NCI-H2227 treated with DMSO at 0.1 percent for 48 hours (cell line): ENCODE data around the gene SCP2.

Experiments used
- DNase-seq: peaks from one replicate; lab custom pipeline; 2025; lab: John Stamatoyannopoulos, UW

The SCP2 gene

GRCh38 chr1:53043271-53043670 lies 116.2 kb downstream of the SCP2 start:
- DNase-seq: no peak

GRCh38 chr1:53044926-53045325 lies 117.8 kb downstream of the SCP2 start:
- DNase-seq: no peak

- no peak for DNase-seq
Measured at GRCh38 chr1:53046930-53047329, 119.9 kb downstream of the SCP2 start.

- DNase-seq: no peak
Measured at GRCh38 chr1:53047737-53048736, 121.0 kb downstream of the SCP2 start.

GRCh38 chr1:53048960-53049573 lies 122.0 kb downstream of the SCP2 start:
- DNase-seq: no peak

GRCh38 chr1:53049574-53049967 lies 122.5 kb downstream of the SCP2 start:
- DNase-seq: no peak

GRCh38 chr1:53050310-53050709 lies 123.2 kb downstream of the SCP2 start:
- DNase-seq: no peak

GRCh38 chr1:53051676-53052075 lies 124.6 kb downstream of the SCP2 start:
- no peak for DNase-seq

GRCh38 chr1:53057127-53057526 lies 130.1 kb downstream of the SCP2 start:
- no peak for DNase-seq

GRCh38 chr1:53060579-53060978 lies 133.5 kb downstream of the SCP2 start:
- no peak for DNase-seq

GRCh38 chr1:53061123-53061858 lies 134.2 kb downstream of the SCP2 start:
- no peak for DNase-seq

GRCh38 chr1:53061859-53062707 lies 135.0 kb downstream of the SCP2 start, which contains the start of gene PODN:
TSS of gene PODN (plus strand) at chr1:53062213. CDS start at chr1:53069856, 7,643 bp downstream.
- no peak for DNase-seq

- no peak for DNase-seq
Measured at GRCh38 chr1:53062708-53063591, 135.9 kb downstream of the SCP2 start.

- no peak for DNase-seq
Measured at GRCh38 chr1:53063744-53064515, 136.9 kb downstream of the SCP2 start.

- no peak for DNase-seq
Measured at GRCh38 chr1:53065391-53065790, 138.3 kb downstream of the SCP2 start.

GRCh38 chr1:53066488-53066887 lies 139.4 kb downstream of the SCP2 start:
- DNase-seq: no peak

GRCh38 chr1:53066891-53067738 lies 140.0 kb downstream of the SCP2 start:
- no peak for DNase-seq

GRCh38 chr1:53067886-53068285 lies 140.8 kb downstream of the SCP2 start:
- no peak for DNase-seq
